Measurements from ENCODE around the gene ARL8B. TPM values are rescaled to one million over a fixed set of nuclear protein-coding genes. Genes with fewer than 3 reads are reported as not detected.
A peak's percentile ranks its signal among the peaks of the same experiment; 100 is the strongest.
"Not testable (repeated sequence)": the region's sequence is repeated elsewhere in the genome, so short reads cannot be mapped to it uniquely, and the experiment has no call there.

ARL8B gene
- total RNA-seq, 1 donor: 72.1 TPM

- no peak for TF ChIP-seq CTCF (IDR thresholded peaks at IDR 0.05; ENCODE audit: insufficient read depth, low read depth, low read length)
- no peak for DNase-seq (ENCODE audit: low read depth)
- H3K4me3 ChIP-seq (ENCODE audit: low read depth, low read length): peak overlapping the region; percentile 34
Observed at GRCh38 chr3:5095886-5096285, 26.2 kb upstream of the ARL8B start.

- DNase-seq (ENCODE audit: low read depth): no peak
- no peak overlapping the region for H3K4me3 ChIP-seq (ENCODE audit: low read depth, low read length)
- no peak for TF ChIP-seq CTCF (IDR thresholded peaks at IDR 0.05; ENCODE audit: insufficient read depth, low read depth, low read length)
Observed at GRCh38 chr3:5096336-5097008, 25.6 kb upstream of the ARL8B start.

GRCh38 chr3:5098346-5098745 lies 23.7 kb upstream of the ARL8B start:
- no peak overlapping the region for H3K4me3 ChIP-seq (ENCODE audit: low read depth, low read length)
- no peak for DNase-seq (ENCODE audit: low read depth)
- no peak for TF ChIP-seq CTCF (IDR thresholded peaks at IDR 0.05; ENCODE audit: insufficient read depth, low read depth, low read length)

- DNase-seq (ENCODE audit: low read depth): no peak
- H3K4me3 ChIP-seq (ENCODE audit: low read depth, low read length): no peak overlapping the region
- no peak for TF ChIP-seq CTCF (IDR thresholded peaks at IDR 0.05; ENCODE audit: insufficient read depth, low read depth, low read length)
Observed at GRCh38 chr3:5102532-5102931, 19.6 kb upstream of the ARL8B start.

- no peak overlapping the region for H3K4me3 ChIP-seq (ENCODE audit: low read depth, low read length)
- no peak for DNase-seq (ENCODE audit: low read depth)
- no peak for TF ChIP-seq CTCF (IDR thresholded peaks at IDR 0.05; ENCODE audit: insufficient read depth, low read depth, low read length)
Observed at GRCh38 chr3:5103743-5104142, 18.3 kb upstream of the ARL8B start.

- H3K4me3 ChIP-seq (ENCODE audit: low read depth, low read length): no peak overlapping the region
- DNase-seq (ENCODE audit: low read depth): no peak
- no peak for TF ChIP-seq CTCF (IDR thresholded peaks at IDR 0.05; ENCODE audit: insufficient read depth, low read depth, low read length)
Observed at GRCh38 chr3:5105050-5105449, 17.0 kb upstream of the ARL8B start.

GRCh38 chr3:5106371-5106770 lies 15.7 kb upstream of the ARL8B start:
- not testable (repeated sequence) for DNase-seq (ENCODE audit: low read depth); H3K4me3 ChIP-seq (ENCODE audit: low read depth, low read length)

GRCh38 chr3:5106933-5107334 lies 15.2 kb upstream of the ARL8B start:
- not testable (repeated sequence) for DNase-seq (ENCODE audit: low read depth); H3K4me3 ChIP-seq (ENCODE audit: low read depth, low read length)

Measured in fibroblast of villous mesenchyme (primary cell).